Upper lobe of left lung (tissue), 6 donors: ENCODE data around the gene HM13. TPM values are rescaled to one million over a fixed set of nuclear protein-coding genes. Genes with fewer than 3 reads are reported as not detected.

Experiments
- ATAC-seq, 2 donors: fragments of 200-7000 bp; cut with Tn5 transposase; one replicate each; pipeline ENCODE4 v1.9.1; 2022; ENCODE audit warnings: mild to moderate bottlenecking in 2 of 2, moderate library complexity in 2 of 2; ENCODE audit not compliant: low FRiP score in 2 of 2
- DNase-seq, 2 donors: peaks; one replicate each; pipeline ENCODE4 v3.0.0-alpha.2; 2019 to 2020
- H3K27ac ChIP-seq, 4 donors: fragments of 200-600 bp; sonication (generic); one replicate each; pipeline ENCODE4 v1.5.1; 2016 to 2019
- H3K27me3 ChIP-seq, 4 donors: fragments of 200-600 bp; sonication (generic); one replicate each; pipeline ENCODE4 v1.5.1; 2017 to 2019
- H3K36me3 ChIP-seq, 4 donors: fragments of 200-600 bp; sonication (generic); one replicate each; pipeline ENCODE4 v1.5.1; 2016 to 2019
- H3K4me1 ChIP-seq, 4 donors: fragments of 200-600 bp; sonication (generic); one replicate each; pipeline ENCODE4 v1.5.1; 2018 to 2019
- H3K4me3 ChIP-seq, 4 donors: fragments of 200-600 bp; sonication (generic); one replicate each; pipeline ENCODE4 v1.5.1; 2017 to 2019; ENCODE audit warnings: mild to moderate bottlenecking in 2 of 4, moderate library complexity in 1 of 4
- H3K9me3 ChIP-seq, 4 donors: fragments of 200-600 bp; sonication (generic); one replicate each; pipeline ENCODE4 v1.5.1; 2018 to 2019
- EP300 ChIP-seq, 4 donors: sonication (generic); formaldehyde crosslinking; IDR thresholded peaks; one replicate each; pipeline ENCODE4 v1.5.1; 2017; ENCODE audit warnings: antibody characterized with exemption in 4 of 4, control low read depth in 2 of 4
- POLR2A ChIP-seq, 4 donors: fragments of 450-650 bp; IDR thresholded peaks; one replicate each; pipeline ENCODE4 v1.5.1; 2016 to 2017; ENCODE audit warnings: antibody characterized with exemption in 4 of 4, mild to moderate bottlenecking in 2 of 4
- POLR2AphosphoS5 ChIP-seq, 2 donors: sonication (generic); formaldehyde crosslinking; IDR thresholded peaks; one replicate each; pipeline ENCODE4 v1.5.1; 2017; ENCODE audit warnings: antibody characterized with exemption in 2 of 2
- WGBS, 2 donors: methylation state at CpG; one replicate each; pipeline ENCODE4 v1.1.5; 2017 to 2018; 5-methylcytosine and 5-hydroxymethylcytosine counted together
- total RNA-seq, 6 donors: library from RNA; depleted of rRNA in 4 of 6; stranded (reverse); fragments of >200 nt in 4 of 6; gene quantifications; one replicate each; pipeline versions ENCODE4 v1.1.0 to v1.2.1, GENCODE V29; 2016 to 2021
- TF ChIP-seq, protein P1 (sequence below), 6 experiments: fragments of 450-650 bp in 4 of 6; fragments of 200-600 bp in 2 of 6; sonication (generic) in 2 of 6; IDR thresholded peaks; one replicate each; pipeline ENCODE4 v1.5.1; 2016 to 2019; ENCODE audit warnings: antibody characterized with exemption in 6 of 6
- donor health status: DM: no; HTN: no; CAD: no; lungs with moderate emphysema.
- donor health status: DM: no; HTN: yes; CAD: no; lungs with severe emphysema.

HM13 gene
- total RNA-seq, 6 donors from 2014 or later: 58.7 to 186 (median 81.6) TPM

DNA sequence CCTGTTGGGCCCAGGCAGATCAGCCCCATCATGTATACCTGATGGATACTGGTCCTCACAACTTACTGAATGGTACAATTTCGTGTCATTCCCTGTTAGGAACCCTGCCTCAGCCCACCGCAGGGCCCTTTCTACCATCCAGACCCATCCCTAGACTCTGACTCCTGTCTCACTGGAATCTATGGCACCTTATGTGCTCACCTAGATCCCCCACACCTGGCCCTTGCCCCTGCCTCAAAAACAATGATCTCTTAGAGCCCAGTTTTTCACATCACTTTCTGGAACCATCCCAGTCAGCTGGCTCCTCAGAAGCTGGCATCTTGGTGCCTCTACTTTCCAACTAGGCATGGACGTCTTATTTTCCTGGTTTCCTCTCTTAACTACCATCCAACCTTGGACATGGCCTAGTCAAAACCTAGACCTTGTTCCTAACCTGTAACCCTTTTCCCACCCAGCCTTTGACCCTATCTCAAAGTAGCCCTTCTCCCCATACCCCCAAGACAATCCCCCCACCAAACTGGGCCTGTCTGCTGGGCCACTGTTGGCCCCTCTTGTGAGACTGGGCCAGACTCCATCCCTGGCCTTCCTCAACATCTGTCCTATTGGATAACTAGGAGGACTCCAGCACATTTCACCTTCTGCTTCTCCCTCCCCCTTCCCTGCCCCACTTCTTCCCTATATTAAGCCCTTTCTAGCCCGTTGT is 981 bp downstream of the HM13 start:
- DNase-seq (no peak), ATAC-seq (no peak)
- Histone ChIP-seq H3K27ac (peak overlapping the region; percentile 79 to 91 (median 86)), H3K9me3 (no peaks in the 10 kb centered on the region), H3K4me3 (peak overlapping the region; percentile 78 to 97 (median 88)), H3K4me1 (peaks cover 27 to 54% (median 35%) of the 10 kb centered on the region in 4 donors), H3K27me3 (no peaks in the 10 kb centered on the region), H3K36me3 (peaks cover 0 to 11% (median 4%) of the 10 kb centered on the region in 4 donors)
- TF ChIP-seq, protein P1, sequence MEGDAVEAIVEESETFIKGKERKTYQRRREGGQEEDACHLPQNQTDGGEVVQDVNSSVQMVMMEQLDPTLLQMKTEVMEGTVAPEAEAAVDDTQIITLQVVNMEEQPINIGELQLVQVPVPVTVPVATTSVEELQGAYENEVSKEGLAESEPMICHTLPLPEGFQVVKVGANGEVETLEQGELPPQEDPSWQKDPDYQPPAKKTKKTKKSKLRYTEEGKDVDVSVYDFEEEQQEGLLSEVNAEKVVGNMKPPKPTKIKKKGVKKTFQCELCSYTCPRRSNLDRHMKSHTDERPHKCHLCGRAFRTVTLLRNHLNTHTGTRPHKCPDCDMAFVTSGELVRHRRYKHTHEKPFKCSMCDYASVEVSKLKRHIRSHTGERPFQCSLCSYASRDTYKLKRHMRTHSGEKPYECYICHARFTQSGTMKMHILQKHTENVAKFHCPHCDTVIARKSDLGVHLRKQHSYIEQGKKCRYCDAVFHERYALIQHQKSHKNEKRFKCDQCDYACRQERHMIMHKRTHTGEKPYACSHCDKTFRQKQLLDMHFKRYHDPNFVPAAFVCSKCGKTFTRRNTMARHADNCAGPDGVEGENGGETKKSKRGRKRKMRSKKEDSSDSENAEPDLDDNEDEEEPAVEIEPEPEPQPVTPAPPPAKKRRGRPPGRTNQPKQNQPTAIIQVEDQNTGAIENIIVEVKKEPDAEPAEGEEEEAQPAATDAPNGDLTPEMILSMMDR (IDR thresholded peaks at IDR 0.05): no peak
- TF ChIP-seq POLR2A (IDR thresholded peaks at IDR 0.05): no peak
- TF ChIP-seq POLR2AphosphoS5 (IDR thresholded peaks at IDR 0.05): no peak
- no peak for TF ChIP-seq EP300 (IDR thresholded peaks at IDR 0.05)
- WGBS, 2 donors: 8 to 15% methylated on average over 4 of the region's 4 CpGs

DNA sequence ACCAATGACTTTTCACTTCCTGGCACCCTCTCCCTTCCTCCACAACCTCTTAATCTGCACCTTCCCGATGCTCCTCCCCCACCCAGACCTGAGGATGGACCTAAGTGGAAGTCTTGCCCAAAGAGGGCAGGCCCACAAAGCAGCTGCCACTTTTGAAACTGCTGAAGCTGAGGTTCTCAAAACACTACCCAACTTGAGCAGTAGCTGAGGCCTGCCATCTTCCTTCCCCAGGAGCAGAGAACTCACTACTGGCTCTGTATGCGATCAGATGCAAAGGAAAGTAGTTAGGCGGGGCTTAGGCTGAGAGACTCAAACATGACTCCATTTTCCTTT is 1.5 kb downstream of the HM13 start:
- Histone ChIP-seq H3K27ac (peak overlapping the region in 3 of 4 donors; percentile 79 to 91 (median 86)), H3K36me3 (peaks cover 0 to 13% (median 4%) of the 10 kb centered on the region in 4 donors), H3K4me3 (peak overlapping the region in 3 of 4 donors; percentile 78 to 89 (median 87)), H3K9me3 (no peaks in the 10 kb centered on the region), H3K27me3 (no peaks in the 10 kb centered on the region), H3K4me1 (peaks cover 27 to 59% (median 39%) of the 10 kb centered on the region in 4 donors)
- TF ChIP-seq POLR2AphosphoS5 (IDR thresholded peaks at IDR 0.05) (no peak), EP300 (IDR thresholded peaks at IDR 0.05) (no peak), POLR2A (IDR thresholded peaks at IDR 0.05) (no peak)
- TF ChIP-seq, protein P1 (IDR thresholded peaks at IDR 0.05): no peak
- ATAC-seq (no peak), DNase-seq (peak in 1 of 2 donors; percentile 25)
- WGBS, 2 donors: 59 to 73% methylated on average over 3 of the region's 3 CpGs

DNA sequence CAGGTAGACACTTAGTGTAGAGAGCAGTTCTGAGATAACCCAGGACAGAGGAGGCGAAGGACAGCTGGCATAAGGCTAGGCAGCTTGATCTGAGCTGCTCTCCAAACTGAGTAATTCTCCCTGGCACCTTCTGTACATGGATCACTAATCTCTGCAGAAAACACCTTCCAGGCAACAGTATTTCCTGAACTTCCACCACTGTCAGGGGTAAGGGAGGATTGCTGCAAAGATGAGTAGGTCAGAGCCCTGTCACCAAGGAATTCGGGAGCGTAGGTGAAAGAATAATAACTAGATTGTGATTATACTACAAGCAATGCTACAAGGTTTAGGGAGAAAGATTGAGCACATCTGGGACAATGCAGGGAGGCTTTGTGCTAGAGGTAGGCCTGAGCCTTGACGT is 1.9 kb downstream of the HM13 start:
- Histone ChIP-seq H3K27ac (peak overlapping the region in 2 of 4 donors; percentile 17 to 91), H3K9me3 (no peaks in the 10 kb centered on the region), H3K4me3 (peak overlapping the region in 2 of 4 donors; percentile 78 to 89), H3K4me1 (peaks cover 27 to 62% (median 41%) of the 10 kb centered on the region in 4 donors), H3K36me3 (peaks cover 0 to 17% (median 4%) of the 10 kb centered on the region in 4 donors), H3K27me3 (no peaks in the 10 kb centered on the region)
- DNase-seq (no peak), ATAC-seq (no peak)
- no peak for TF ChIP-seq POLR2AphosphoS5 (IDR thresholded peaks at IDR 0.05)
- no peak for TF ChIP-seq POLR2A (IDR thresholded peaks at IDR 0.05)
- no peak for TF ChIP-seq EP300 (IDR thresholded peaks at IDR 0.05)
- TF ChIP-seq, protein P1 (IDR thresholded peaks at IDR 0.05): no peak
- 88 to 98% methylated on average over 4 of the region's 4 CpGs for WGBS, 2 donors

DNA sequence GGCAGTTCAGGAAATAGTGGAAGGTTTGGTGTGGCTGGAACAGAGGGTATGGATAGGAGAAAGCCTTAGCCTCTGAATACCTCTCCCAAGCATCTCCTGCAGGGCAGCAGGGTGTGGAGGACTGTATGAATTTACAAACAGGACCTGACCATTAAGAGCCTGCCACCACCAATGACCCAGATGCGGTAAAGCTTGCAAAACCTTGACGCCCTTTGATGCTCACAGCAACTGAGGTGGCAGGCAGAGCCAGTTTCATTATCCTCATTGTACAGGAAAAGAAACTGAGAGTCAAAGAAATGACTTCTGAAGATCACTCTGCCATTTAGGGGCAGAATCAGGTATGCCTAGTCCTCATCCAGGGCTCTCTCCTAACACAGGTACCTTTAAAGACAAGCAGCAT is 2.4 kb downstream of the HM13 start:
- no peak for DNase-seq
- H3K36me3 ChIP-seq: peaks cover 0 to 19% (median 4%) of the 10 kb centered on the region in 4 donors
- 58 to 85% methylated on average over 2 of the region's 2 CpGs for WGBS, 2 donors

More for the DNA sequence above, 2.4 kb downstream of the HM13 start:
- Histone ChIP-seq H3K9me3 (no peaks in the 10 kb centered on the region), H3K4me3 (no peak overlapping the region), H3K4me1 (peaks cover 28 to 65% (median 42%) of the 10 kb centered on the region in 4 donors), H3K27ac (peak overlapping the region in 2 of 4 donors; percentile 44 to 91), H3K27me3 (no peaks in the 10 kb centered on the region)
- no peak for ATAC-seq
- TF ChIP-seq, protein P1 (IDR thresholded peaks at IDR 0.05): no peak
- TF ChIP-seq EP300 (IDR thresholded peaks at IDR 0.05): no peak
- TF ChIP-seq POLR2AphosphoS5 (IDR thresholded peaks at IDR 0.05): no peak
- no peak for TF ChIP-seq POLR2A (IDR thresholded peaks at IDR 0.05)
